Measurements from ENCODE around the gene ULK4. TPM values are rescaled to one million over a fixed set of nuclear protein-coding genes. Genes with fewer than 3 reads are reported as not detected.

ULK4 gene
- total and polyA plus RNA-seq, 9 of the 15 experiments (the other 6 are each of a cell fraction or from before 2014, with no cell fraction given), result 3.0 to 5.9 (median 3.5) TPM

- H3K4me2 ChIP-seq (ENCODE audit: insufficient read depth, low read length), result no peak overlapping the region
Measured at GRCh38 chr3:41320953-41321641, 640.8 kb downstream of the ULK4 start.

More at GRCh38 chr3:41320953-41321641, 640.8 kb downstream of the ULK4 start:
- WGBS (ENCODE audit: insufficient coverage, low coverage, missing lambda C conversion rate), result under 1% methylated on average over 8 of the region's 8 CpGs
- no peak overlapping the region for H3K27ac ChIP-seq (ENCODE audit: extremely low read depth, low read depth, low read length)
- no peak overlapping the region for H3K4me3 ChIP-seq
- H3K4me1 ChIP-seq (replicated peaks in 1 of 2; ENCODE audit: control insufficient read depth in 2 of 2, insufficient read depth in 2 of 2, low read length in 2 of 2), result no peaks in the 10 kb centered on the region; a peak in 1 of 5 replicates
- in situ Hi-C loops (cut with MboI), result no loop called here
- no peaks in the 10 kb centered on the region for H3K36me3 ChIP-seq (ENCODE audit: control insufficient read depth, insufficient read depth, low read length)
- H4K20me1 ChIP-seq (replicated peaks; ENCODE audit: control insufficient read depth, insufficient read depth, low read length), result no peaks in the 10 kb centered on the region
- BruUV-seq (replicated peaks), result no TSS peak
- CTCF ChIA-PET (ENCODE audit: low intra/inter-chr PET ratio), result no interaction called here
- H3K9me1 ChIP-seq (ENCODE audit: control insufficient read depth, insufficient read depth, low read length), result no peaks in the 10 kb centered on the region
- FAIRE-seq (no peak), DNase-seq (ENCODE audit: extremely low read depth in 1 of 4, low spot score in 3 of 4) (no peak), ATAC-seq (no peak)
- intact Hi-C loops (cut with micrococcal nuclease), result loop anchor here (10.0 kb wide), 1 partner anchor 736 kb away; no protein-coding TSS in a partner anchor
- no peak overlapping the region for H3K9ac ChIP-seq (ENCODE audit: insufficient read depth in 1 of 2, low read depth in 2 of 2, low read length in 2 of 2)
- H3K27me3 ChIP-seq (ENCODE audit: control insufficient read depth in 2 of 2, insufficient read depth in 2 of 2, low read length in 2 of 2), result peaks cover 0 to 11% of the 10 kb centered on the region in 2 experiments; a peak in 4 of 5 replicates
- no peaks in the 10 kb centered on the region for H3K9me3 ChIP-seq (replicated peaks; ENCODE audit: control insufficient read depth, insufficient read depth, low read depth, low read length)
- TF ChIP-seq MBD1 (CRISPR knock-in tag; IDR thresholded peaks at IDR 0.05) (no peak), ATF6 (CRISPR knock-in tag; IDR thresholded peaks at IDR 0.05) (no peak), TFE3 (CRISPR knock-in tag; IDR thresholded peaks at IDR 0.05) (peak; percentile 89), E4F1 (CRISPR knock-in tag; IDR thresholded peaks at IDR 0.05; ENCODE audit: borderline replicate concordance) (no peak), L3MBTL2 (IDR thresholded peaks at IDR 0.05) (0 out of 2 replicates have a peak, but pooled peaks have one; percentile 27), USF2 (CRISPR knock-in tag; IDR thresholded peaks at IDR 0.05) (peak; percentile 64)
- H3K79me2 ChIP-seq (ENCODE audit: control insufficient read depth, insufficient read depth, low read length), result no peaks in the 10 kb centered on the region
- POLR2A ChIA-PET, result no interaction called here
- H2AFZ ChIP-seq (ENCODE audit: low read depth, low read length), result peak overlapping the region; percentile 17; the same call in 1 of the 2 replicates

Measured in K562 (cell line).